Neural progenitor cell (in vitro differentiated cells): ENCODE data around the gene NKX1-2.

Experiments
- EZH2 ChIP-seq: fragments of 200-600 bp; sonication (generic); IDR thresholded peaks from 2 replicates; pipeline ENCODE4 v1.6.1; 2017; ENCODE audit warnings: antibody characterized with exemption, mild to moderate bottlenecking, moderate library complexity
- EZH2phosphoT487 ChIP-seq: fragments of 200-600 bp; sonication (generic); IDR thresholded peaks from 2 replicates; pipeline ENCODE4 v1.6.1; 2017; ENCODE audit warnings: antibody characterized with exemption
- TF ChIP-seq, protein P1 (sequence below): fragments of 200-600 bp; sonication (generic); IDR thresholded peaks from 2 replicates; pipeline ENCODE4 v1.5.1; 2017; ENCODE audit warnings: antibody characterized with exemption, mild to moderate bottlenecking

DNA sequence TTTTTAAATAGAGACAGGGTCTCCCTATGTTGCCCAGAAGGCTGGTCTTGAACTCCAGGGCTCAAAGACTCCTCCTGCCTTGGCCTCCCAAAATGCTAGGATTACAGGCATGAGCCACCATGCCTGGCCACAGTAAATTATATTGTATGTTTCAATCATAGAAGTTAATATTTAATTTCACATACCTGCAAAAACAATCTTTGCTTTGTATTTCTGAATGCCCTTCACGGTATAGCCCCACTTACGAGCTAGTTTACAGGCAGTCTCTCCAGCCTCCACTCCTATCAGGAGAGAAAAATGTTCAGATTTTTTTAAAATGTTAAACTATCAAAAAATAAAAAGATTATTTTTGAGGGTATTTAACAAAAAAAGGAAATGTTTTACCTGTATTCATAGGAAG, 41.5 kb downstream of the NKX1-2 start:
- TF ChIP-seq, protein P1, sequence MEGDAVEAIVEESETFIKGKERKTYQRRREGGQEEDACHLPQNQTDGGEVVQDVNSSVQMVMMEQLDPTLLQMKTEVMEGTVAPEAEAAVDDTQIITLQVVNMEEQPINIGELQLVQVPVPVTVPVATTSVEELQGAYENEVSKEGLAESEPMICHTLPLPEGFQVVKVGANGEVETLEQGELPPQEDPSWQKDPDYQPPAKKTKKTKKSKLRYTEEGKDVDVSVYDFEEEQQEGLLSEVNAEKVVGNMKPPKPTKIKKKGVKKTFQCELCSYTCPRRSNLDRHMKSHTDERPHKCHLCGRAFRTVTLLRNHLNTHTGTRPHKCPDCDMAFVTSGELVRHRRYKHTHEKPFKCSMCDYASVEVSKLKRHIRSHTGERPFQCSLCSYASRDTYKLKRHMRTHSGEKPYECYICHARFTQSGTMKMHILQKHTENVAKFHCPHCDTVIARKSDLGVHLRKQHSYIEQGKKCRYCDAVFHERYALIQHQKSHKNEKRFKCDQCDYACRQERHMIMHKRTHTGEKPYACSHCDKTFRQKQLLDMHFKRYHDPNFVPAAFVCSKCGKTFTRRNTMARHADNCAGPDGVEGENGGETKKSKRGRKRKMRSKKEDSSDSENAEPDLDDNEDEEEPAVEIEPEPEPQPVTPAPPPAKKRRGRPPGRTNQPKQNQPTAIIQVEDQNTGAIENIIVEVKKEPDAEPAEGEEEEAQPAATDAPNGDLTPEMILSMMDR = no peak
- TF ChIP-seq EZH2 (no peak), EZH2phosphoT487 (no peak)
